GM12891 (cell line): ENCODE measurements around the gene PCBP3.

Experiments used
- PAX5 ChIP-seq: IDR thresholded peaks from 2 replicates; pipeline ENCODE4 v1.6.1; 2011; ENCODE audit warnings: low read length, moderate library complexity, mild to moderate bottlenecking; ENCODE audit not compliant: insufficient read depth, severe bottlenecking
- POLR2A ChIP-seq: IDR thresholded peaks from 2 replicates; pipeline ENCODE4 v1.6.1; 2011; ENCODE audit warnings: low read depth, low read length, control low read depth
- POLR2AphosphoS5 ChIP-seq: IDR thresholded peaks from 2 replicates; pipeline ENCODE4 v1.6.1; 2011; ENCODE audit warnings: low read depth, low read length, control low read depth
- SPI1 ChIP-seq: IDR thresholded peaks from 2 replicates; pipeline ENCODE4 v1.6.1; 2011; ENCODE audit warnings: low read depth, low read length, control low read depth
- TAF1 ChIP-seq: IDR thresholded peaks from 2 replicates; pipeline ENCODE4 v1.6.1; 2011; ENCODE audit warnings: low read depth, low read length, control low read depth

GRCh38 chr21:45931397-45931969, 288.0 kb downstream of the PCBP3 start:
- TF ChIP-seq POLR2AphosphoS5 (no peak), POLR2A (no peak), TAF1 (no peak), PAX5 (no peak), SPI1 (no peak)
